Large intestine (tissue), 3 donors: Measurements from ENCODE around the gene FAM47B. TPM values are rescaled to one million over a fixed set of nuclear protein-coding genes. Genes with fewer than 3 reads are reported as not detected.

Source experiments
- DNase-seq, 2 donors: peaks; one replicate each; pipeline versions ENCODE4 v3.0.0 to v3.0.0-alpha.2; 2013
- H3K27ac ChIP-seq: one replicate; pipeline ENCODE4 v1.5.1; 2013; ENCODE audit warnings: low read length
- H3K27me3 ChIP-seq: 2 replicates; pipeline ENCODE4 v1.6.1; 2013; ENCODE audit warnings: low read length; ENCODE audit not compliant: control insufficient read depth, insufficient read depth
- H3K36me3 ChIP-seq: 2 replicates; pipeline ENCODE4 v1.6.1; 2013; ENCODE audit warnings: low read length; ENCODE audit not compliant: control insufficient read depth, insufficient read depth
- H3K4me1 ChIP-seq: one replicate; pipeline ENCODE4 v1.6.1; 2013; ENCODE audit warnings: low read length; ENCODE audit not compliant: control insufficient read depth, insufficient read depth
- H3K4me3 ChIP-seq: one replicate; pipeline ENCODE4 v1.5.1; 2013; ENCODE audit warnings: low read length
- H3K9me3 ChIP-seq: one replicate; pipeline ENCODE4 v1.6.1; 2013; ENCODE audit warnings: mild to moderate bottlenecking, low read depth, low read length, moderate library complexity; ENCODE audit not compliant: control insufficient read depth
- WGBS: methylation state at CpG from one replicate; pipeline ENCODE4 v1.1.5; 2013; ENCODE audit warnings: low lambda C conversion rate; ENCODE audit not compliant: insufficient coverage; 5-methylcytosine and 5-hydroxymethylcytosine counted together
- polyA plus RNA-seq: library from polyadenylated mRNA; unstranded; fragments of 120-200 nt; gene quantifications from one replicate; pipeline ENCODE4 v1.2.1, GENCODE V29; 2013

FAM47B gene
- polyA plus RNA-seq, 1 donor: not detected

DNA sequence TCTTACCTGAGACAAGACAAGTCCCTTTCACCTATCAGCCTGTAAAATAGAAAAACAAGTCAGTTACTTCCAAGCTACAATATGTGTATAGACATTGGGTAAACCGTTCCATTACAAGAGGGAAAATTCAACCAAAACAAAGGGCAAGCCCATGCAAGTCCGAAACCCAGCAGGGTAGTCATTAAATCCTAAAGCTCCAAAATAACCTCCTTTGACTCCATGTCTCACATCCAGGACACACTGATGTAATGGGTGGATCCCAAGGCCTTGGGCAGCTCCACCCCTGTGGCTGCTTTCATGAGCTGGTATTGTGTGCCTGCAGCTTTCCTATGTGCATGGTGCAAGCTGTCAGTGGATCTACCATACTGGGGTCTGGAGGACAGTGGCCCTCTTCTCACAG, 14.7 kb upstream of the FAM47B start:
- Histone ChIP-seq H3K4me1 (no peaks in the 10 kb centered on the region), H3K27ac (no peak overlapping the region), H3K9me3 (no peaks in the 10 kb centered on the region), H3K36me3 (no peaks in the 10 kb centered on the region), H3K27me3 (no peaks in the 10 kb centered on the region), H3K4me3 (no peak overlapping the region)
- DNase-seq: no peak
- no CpG with 5 or more reads among the region's 2 CpGs for WGBS

DNA sequence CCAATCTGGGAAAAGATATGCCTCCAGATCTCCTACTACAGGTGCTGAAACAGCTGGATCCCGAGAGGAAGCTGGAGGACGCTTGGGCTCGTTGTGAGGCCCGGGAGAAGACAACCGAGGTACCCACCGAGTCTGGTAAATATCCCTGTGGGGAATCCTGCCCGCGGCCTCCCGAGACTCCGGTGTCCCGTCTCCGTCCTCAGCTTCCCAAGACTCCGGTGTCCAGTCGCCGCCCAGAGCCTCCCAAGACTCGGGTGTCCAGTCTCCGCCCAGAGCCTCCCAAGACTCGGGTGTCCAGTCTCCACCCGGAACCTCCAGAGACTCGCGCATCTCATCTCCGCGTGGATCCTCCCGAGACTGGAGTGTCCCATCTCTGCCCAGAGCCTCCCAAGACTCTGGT, 639 bp downstream of the FAM47B start:
- WGBS: no CpG with 5 or more reads among the region's 24 CpGs
- Histone ChIP-seq H3K36me3 (no peaks in the 10 kb centered on the region), H3K27ac (no peak overlapping the region), H3K27me3 (no peaks in the 10 kb centered on the region), H3K4me3 (no peak overlapping the region), H3K9me3 (no peaks in the 10 kb centered on the region), H3K4me1 (no peaks in the 10 kb centered on the region)
- DNase-seq: no peak

DNA sequence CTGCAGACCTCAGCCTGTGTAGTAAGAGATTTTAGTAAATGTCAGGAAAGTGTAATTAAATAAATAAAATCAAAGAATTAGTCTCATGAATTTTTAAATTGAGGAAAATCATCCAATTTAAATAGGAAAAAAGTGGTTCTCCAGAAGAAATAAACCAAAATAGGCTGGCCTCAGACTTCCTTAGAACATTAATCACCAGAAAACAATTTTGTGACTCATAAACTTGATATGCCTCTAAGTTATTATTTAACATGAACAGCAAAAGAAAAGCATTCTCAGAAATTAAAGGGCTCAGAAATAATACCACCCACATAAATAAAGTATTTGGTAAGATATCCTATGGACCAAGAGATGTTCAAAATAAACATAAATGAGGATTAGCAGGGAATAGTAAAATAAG, 14.3 kb downstream of the FAM47B start:
- Histone ChIP-seq H3K36me3 (no peaks in the 10 kb centered on the region), H3K4me3 (no peak overlapping the region), H3K4me1 (no peaks in the 10 kb centered on the region), H3K27ac (no peak overlapping the region), H3K9me3 (no peaks in the 10 kb centered on the region), H3K27me3 (no peaks in the 10 kb centered on the region)
- DNase-seq: no peak

DNA sequence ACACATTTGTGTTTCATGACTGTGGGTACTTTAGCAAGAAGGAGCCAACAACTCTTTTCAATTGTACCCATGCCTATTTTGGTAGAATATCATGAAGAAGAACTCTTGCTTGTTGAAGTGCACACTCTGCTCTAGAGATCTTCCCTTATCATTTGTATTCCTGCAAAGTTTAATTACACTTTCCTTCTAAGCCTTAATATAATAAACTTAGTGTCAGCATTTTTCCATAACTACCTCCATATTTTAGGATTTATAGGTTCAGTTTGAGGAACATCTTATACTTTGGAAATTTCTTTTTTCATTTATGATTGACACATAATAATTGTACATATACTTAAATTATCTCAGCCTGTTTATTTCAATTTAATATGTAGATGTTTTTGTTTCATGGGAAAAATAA, 19.1 kb downstream of the FAM47B start:
- H3K4me3 ChIP-seq: no peak overlapping the region
- no peaks in the 10 kb centered on the region for H3K27me3 ChIP-seq
- H3K4me1 ChIP-seq: no peaks in the 10 kb centered on the region
- H3K36me3 ChIP-seq: no peaks in the 10 kb centered on the region
- H3K27ac ChIP-seq: no peak overlapping the region
- no peak for DNase-seq
- no peaks in the 10 kb centered on the region for H3K9me3 ChIP-seq

DNA sequence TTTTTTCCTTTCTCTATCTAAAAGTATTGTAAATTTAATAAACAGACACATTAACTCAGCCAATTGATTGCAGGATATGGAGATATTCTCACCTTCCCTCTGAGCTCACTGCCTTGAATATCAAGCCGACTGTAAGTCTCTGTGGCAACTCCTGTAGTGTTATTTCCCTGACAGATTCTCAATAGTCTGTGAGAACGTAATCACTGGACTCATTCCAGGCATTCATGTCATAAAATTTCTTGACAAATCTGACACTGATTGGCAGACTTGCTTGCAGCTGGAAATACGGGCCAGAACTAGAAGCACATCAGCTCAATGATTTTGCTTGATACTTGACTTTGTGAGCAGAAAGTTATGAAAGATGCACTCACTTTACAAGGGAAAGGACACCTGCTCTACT, 29.6 kb downstream of the FAM47B start:
- Histone ChIP-seq H3K27me3 (no peaks in the 10 kb centered on the region), H3K36me3 (no peaks in the 10 kb centered on the region), H3K4me1 (no peaks in the 10 kb centered on the region), H3K27ac (no peak overlapping the region), H3K4me3 (no peak overlapping the region), H3K9me3 (no peaks in the 10 kb centered on the region)
- no peak for DNase-seq
- no CpG with 5 or more reads among the region's 3 CpGs for WGBS

DNA sequence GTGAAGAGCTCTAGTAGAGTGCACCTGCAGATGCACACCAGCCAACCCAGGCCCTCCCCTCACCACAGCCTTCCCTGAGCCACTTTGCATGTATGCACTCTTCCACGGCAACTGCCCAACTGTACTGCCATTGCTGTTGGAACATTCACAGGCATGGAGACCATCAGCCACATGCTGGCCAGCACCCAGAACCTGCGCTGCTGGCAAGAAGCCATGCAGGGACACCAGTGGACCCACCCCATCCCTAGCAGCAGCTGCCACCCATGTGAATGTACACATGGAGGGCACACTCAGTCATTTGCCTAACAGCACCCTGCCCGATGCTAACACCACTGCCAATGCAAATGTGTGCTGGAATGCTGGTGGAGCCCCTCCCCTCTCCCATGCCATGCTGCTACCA, 35.6 kb downstream of the FAM47B start:
- H3K36me3 ChIP-seq: no peaks in the 10 kb centered on the region
- DNase-seq: no peak
- no peaks in the 10 kb centered on the region for H3K27me3 ChIP-seq
- no peak overlapping the region for H3K27ac ChIP-seq
- no peaks in the 10 kb centered on the region for H3K4me1 ChIP-seq
- H3K9me3 ChIP-seq: no peaks in the 10 kb centered on the region
- WGBS: no CpG with 5 or more reads among the region's 3 CpGs
- H3K4me3 ChIP-seq: no peak overlapping the region

DNA sequence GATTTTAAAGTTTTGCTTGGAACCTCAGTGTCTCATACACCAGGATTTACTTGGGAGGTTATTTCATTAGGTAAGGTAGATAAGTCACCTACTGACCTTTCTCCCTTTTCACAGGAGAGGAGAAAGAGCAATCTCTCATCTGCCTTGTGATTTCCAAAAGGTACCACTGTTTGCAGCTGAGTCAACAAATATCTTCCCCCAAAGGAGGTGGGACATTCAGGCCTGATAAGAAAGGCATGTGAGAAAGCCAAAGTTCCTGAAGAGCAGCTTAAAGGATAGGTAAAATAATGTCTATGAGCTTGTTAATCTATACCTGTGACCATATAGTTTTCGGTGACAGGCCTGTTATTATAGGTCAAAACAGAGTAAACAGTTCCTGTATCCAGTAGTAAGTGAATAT, 45.0 kb downstream of the FAM47B start:
- peak; percentile 12 for DNase-seq
- Histone ChIP-seq H3K27ac (no peak overlapping the region), H3K4me3 (no peak overlapping the region), H3K9me3 (no peaks in the 10 kb centered on the region), H3K27me3 (no peaks in the 10 kb centered on the region), H3K4me1 (no peaks in the 10 kb centered on the region), H3K36me3 (no peaks in the 10 kb centered on the region)
- no CpG with 5 or more reads among the region's 1 CpG for WGBS
